Duodenal mucosa (tissue), 2 donors: ENCODE results near the gene C10orf105.

Source experiments
- H3K27ac ChIP-seq: one replicate; pipeline ENCODE4 v1.7.0; 2013; ENCODE audit warnings: low read depth, low read length
- H3K27me3 ChIP-seq, 2 donors: one replicate each; pipeline ENCODE4 v1.7.0; 2013; ENCODE audit warnings: low read length in 2 of 2, control low read depth in 1 of 2; ENCODE audit not compliant: insufficient read depth in 2 of 2, control insufficient read depth in 1 of 2
- H3K36me3 ChIP-seq, 2 donors: one replicate each; pipeline ENCODE4 v1.7.0; 2013; ENCODE audit warnings: low read length in 2 of 2, control low read depth in 1 of 2; ENCODE audit not compliant: insufficient read depth in 2 of 2, control insufficient read depth in 1 of 2
- H3K4me1 ChIP-seq, 2 donors: one replicate each; pipeline ENCODE4 v1.7.0; 2013; ENCODE audit warnings: low read length in 2 of 2, control low read depth in 1 of 2; ENCODE audit not compliant: insufficient read depth in 2 of 2, control insufficient read depth in 1 of 2
- H3K4me3 ChIP-seq, 2 donors: one replicate each; pipeline ENCODE4 v1.7.0; 2013; ENCODE audit warnings: low read length in 2 of 2, low read depth in 1 of 2
- H3K9ac ChIP-seq, 2 donors: one replicate each; pipeline ENCODE4 v1.7.0; 2013; ENCODE audit warnings: low read length in 2 of 2, low read depth in 1 of 2
- H3K9me3 ChIP-seq, 2 donors: one replicate each; pipeline ENCODE4 v1.7.0; 2013; ENCODE audit warnings: low read length in 2 of 2, control low read depth in 1 of 2; ENCODE audit not compliant: control insufficient read depth in 1 of 2

C10orf105 gene

GRCh38 chr10:71761105-71761511, 41.5 kb upstream of the C10orf105 start:
- peaks cover 9 to 38% of the 10 kb centered on the region in 2 donors for H3K36me3 ChIP-seq
- H3K9me3 ChIP-seq: no peaks in the 10 kb centered on the region
- no peaks in the 10 kb centered on the region for H3K27me3 ChIP-seq
- peaks cover 79 to 82% of the 10 kb centered on the region in 2 donors for H3K4me1 ChIP-seq
- H3K4me3 ChIP-seq: no peak overlapping the region
- no peak overlapping the region for H3K27ac ChIP-seq
- no peak overlapping the region for H3K9ac ChIP-seq

DNA sequence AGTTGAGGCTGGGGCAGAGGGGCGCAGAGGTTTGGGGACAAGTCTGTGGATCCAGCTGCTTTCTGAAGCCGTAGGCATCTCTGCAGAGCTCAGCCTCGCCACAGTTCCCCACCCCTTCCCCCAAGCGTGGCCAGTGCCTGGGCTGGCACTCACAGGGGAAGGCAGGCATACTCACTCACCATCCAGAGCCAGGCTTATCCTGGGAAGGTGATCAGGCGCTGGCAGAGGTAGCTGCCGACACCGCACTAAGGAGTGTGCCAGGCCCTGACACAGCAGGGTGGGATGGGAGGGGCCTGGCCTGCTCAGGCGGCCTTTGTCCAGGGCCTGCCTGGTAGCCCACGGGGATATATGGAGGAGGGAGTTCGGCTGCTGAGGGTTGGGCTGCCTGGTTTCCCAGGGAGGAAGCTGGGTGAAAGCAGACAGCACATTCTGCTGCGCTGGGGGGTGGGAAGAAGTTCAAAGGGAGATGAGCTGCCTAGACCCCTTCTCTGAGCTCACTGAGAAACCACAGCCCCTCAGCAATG, 37.9 kb upstream of the C10orf105 start:
- Histone ChIP-seq H3K36me3 (peaks cover 19 to 49% of the 10 kb centered on the region in 2 donors), H3K4me3 (peak overlapping the region; percentile 5 to 48), H3K27ac (peak overlapping the region; percentile 80), H3K9ac (peak overlapping the region; percentile 56 to 74), H3K9me3 (no peaks in the 10 kb centered on the region), H3K4me1 (peaks cover 82 to 86% of the 10 kb centered on the region in 2 donors), H3K27me3 (no peaks in the 10 kb centered on the region)

- peaks cover 21 to 49% of the 10 kb centered on the region in 2 donors for H3K36me3 ChIP-seq
Observed at GRCh38 chr10:71756311-71757191, 37.0 kb upstream of the C10orf105 start.

DNA sequence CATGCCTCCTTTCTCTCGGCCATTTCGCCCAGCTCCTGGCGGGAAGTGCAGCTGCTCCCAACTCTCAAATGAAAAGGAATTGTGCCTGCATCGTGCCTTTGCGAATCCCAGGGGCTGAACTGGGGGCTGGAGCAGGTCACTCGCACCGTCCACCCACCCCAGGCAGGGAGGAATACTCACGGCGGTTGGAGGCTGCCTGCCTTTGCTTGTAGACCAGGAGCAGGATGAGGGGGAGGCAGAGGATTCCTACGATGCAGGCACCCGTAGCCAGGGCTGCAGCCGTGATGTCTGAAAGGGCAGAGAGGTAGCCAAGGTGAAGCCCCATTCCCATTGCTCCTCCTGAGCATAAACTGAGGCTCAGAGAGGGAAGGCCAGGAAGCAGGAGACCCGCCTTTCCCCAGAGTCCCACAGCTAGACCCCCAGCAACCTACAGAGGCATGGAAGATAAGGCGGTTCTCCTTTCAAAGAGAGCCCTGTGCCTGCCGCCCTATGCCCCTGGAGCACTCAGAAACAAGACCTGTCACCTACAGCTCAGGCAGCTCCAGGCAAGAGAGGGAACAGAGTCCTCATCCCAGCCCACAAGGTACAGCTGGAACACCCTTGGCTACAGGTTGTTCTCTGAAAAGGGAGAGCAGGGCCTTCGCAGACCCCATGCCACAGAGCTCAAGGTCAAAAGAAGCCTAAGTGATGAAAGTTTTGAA, 35.8 kb upstream of the C10orf105 start:
- Histone ChIP-seq H3K4me3 (peak overlapping the region in 1 of 2 donors; percentile 23), H3K36me3 (peaks cover 24 to 47% of the 10 kb centered on the region in 2 donors), H3K9ac (peak overlapping the region; percentile 26 to 60), H3K27ac (no peak overlapping the region), H3K9me3 (no peaks in the 10 kb centered on the region), H3K27me3 (no peaks in the 10 kb centered on the region), H3K4me1 (peaks cover 76 to 79% of the 10 kb centered on the region in 2 donors)

More at GRCh38 chr10:71756311-71757191, 37.0 kb upstream of the C10orf105 start:
- Histone ChIP-seq H3K27me3 (no peaks in the 10 kb centered on the region), H3K27ac (peak overlapping the region; percentile 80), H3K4me1 (peaks cover 81 to 86% of the 10 kb centered on the region in 2 donors), H3K4me3 (peak overlapping the region; percentile 5 to 48), H3K9ac (peak overlapping the region; percentile 56 to 74), H3K9me3 (no peaks in the 10 kb centered on the region)

GRCh38 chr10:71754562-71754961, 35.0 kb upstream of the C10orf105 start:
- Histone ChIP-seq H3K9me3 (no peaks in the 10 kb centered on the region), H3K4me3 (peak overlapping the region in 1 of 2 donors; percentile 28), H3K36me3 (peaks cover 28 to 52% of the 10 kb centered on the region in 2 donors), H3K27me3 (no peaks in the 10 kb centered on the region), H3K27ac (peak overlapping the region; percentile 18), H3K9ac (peak overlapping the region in 1 of 2 donors; percentile 60), H3K4me1 (peaks cover 82 to 84% of the 10 kb centered on the region in 2 donors)

DNA sequence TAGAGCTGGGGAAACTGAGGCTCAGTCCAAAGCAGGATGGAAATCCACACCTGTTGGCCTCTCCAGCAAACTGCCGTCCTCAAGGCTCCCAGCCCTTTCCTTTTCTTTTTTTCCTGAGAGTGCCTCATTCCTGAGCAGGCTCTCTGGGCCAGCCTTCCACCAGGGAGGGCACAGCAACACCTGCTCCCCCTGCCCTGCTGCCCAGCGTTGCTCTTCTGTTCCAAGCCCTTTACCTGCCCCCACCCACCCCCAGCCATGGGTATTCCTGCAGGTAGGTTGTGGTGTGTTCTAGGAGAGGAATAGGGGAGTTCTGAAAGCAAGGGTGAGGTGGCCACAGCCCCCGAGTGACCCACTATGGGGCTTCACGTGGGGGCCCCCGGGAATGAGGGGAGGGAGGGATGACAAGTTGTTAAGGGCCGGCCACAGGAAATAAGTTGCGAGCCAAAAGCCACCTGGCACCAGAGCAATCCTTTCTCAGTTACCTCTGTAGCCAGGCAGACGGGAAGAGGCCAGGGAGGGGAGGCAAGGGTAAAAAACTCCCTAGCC, 34.5 kb upstream of the C10orf105 start:
- Histone ChIP-seq H3K27me3 (no peaks in the 10 kb centered on the region), H3K4me3 (peak overlapping the region in 1 of 2 donors; percentile 28), H3K9me3 (no peaks in the 10 kb centered on the region), H3K4me1 (peaks cover 88 to 89% of the 10 kb centered on the region in 2 donors), H3K9ac (peak overlapping the region in 1 of 2 donors; percentile 60), H3K36me3 (peaks cover 28 to 52% of the 10 kb centered on the region in 2 donors), H3K27ac (peak overlapping the region; percentile 18)

GRCh38 chr10:71753091-71753959, 33.7 kb upstream of the C10orf105 start:
- Histone ChIP-seq H3K4me1 (peaks cover 92 to 93% of the 10 kb centered on the region in 2 donors), H3K27me3 (no peaks in the 10 kb centered on the region), H3K4me3 (peak overlapping the region in 1 of 2 donors; percentile 13), H3K36me3 (peaks cover 27 to 46% of the 10 kb centered on the region in 2 donors), H3K9ac (peak overlapping the region in 1 of 2 donors; percentile 58), H3K9me3 (no peaks in the 10 kb centered on the region), H3K27ac (peak overlapping the region; percentile 8)

GRCh38 chr10:71752391-71753090, 33.0 kb upstream of the C10orf105 start:
- H3K4me1 ChIP-seq: peaks cover 92 to 93% of the 10 kb centered on the region in 2 donors
- no peak overlapping the region for H3K4me3 ChIP-seq
- H3K27me3 ChIP-seq: no peaks in the 10 kb centered on the region
- peak overlapping the region; percentile 8 for H3K27ac ChIP-seq
- no peaks in the 10 kb centered on the region for H3K9me3 ChIP-seq
- H3K9ac ChIP-seq: peak overlapping the region; percentile 2 to 58
- peaks cover 23 to 42% of the 10 kb centered on the region in 2 donors for H3K36me3 ChIP-seq
